Umbilical cord (tissue), 2 donors: ENCODE results near the gene TMEM242. TPM values are rescaled to one million over a fixed set of nuclear protein-coding genes. Genes with fewer than 3 reads are reported as not detected.
A peak's percentile ranks its signal among the peaks of the same experiment; 100 is the strongest.

Experiments used
- DNase-seq: peaks from one replicate; pipeline ENCODE4 v3.0.0-alpha.2; 2015; ENCODE audit warnings: low spot score
- total RNA-seq: library from RNA; depleted of rRNA; stranded (reverse); fragments of >200 nt; gene quantifications from one replicate; pipeline ENCODE4 v1.2.3, GENCODE V29; 2014; ENCODE audit warnings: low replicate concordance; ENCODE audit not compliant: insufficient read depth

TMEM242 gene
- total RNA-seq, 1 donor from 2014 or later = 4.8 TPM

- no peak for DNase-seq
These were observed 51.4 kb downstream of the TMEM242 start for GRCh38 chr6:157271911-157272310.

- DNase-seq = no peak
These were observed 51.9 kb downstream of the TMEM242 start for GRCh38 chr6:157271441-157271840.

GRCh38 chr6:157270916-157271315 is 52.4 kb downstream of the TMEM242 start:
- no peak for DNase-seq

GRCh38 chr6:157270308-157270707 is 53.0 kb downstream of the TMEM242 start:
- no peak for DNase-seq

GRCh38 chr6:157269261-157269794 is 54.0 kb downstream of the TMEM242 start:
- DNase-seq = peak; percentile 85

- DNase-seq = no peak
These were observed 54.5 kb downstream of the TMEM242 start for GRCh38 chr6:157268835-157269234.

- no peak for DNase-seq
These were observed 54.9 kb downstream of the TMEM242 start for GRCh38 chr6:157268396-157268795.

- DNase-seq = no peak
These were observed 55.7 kb downstream of the TMEM242 start for GRCh38 chr6:157267654-157268053.

- DNase-seq = no peak
These were observed 56.2 kb downstream of the TMEM242 start for GRCh38 chr6:157267109-157267611.

- no peak for DNase-seq
These were observed 56.8 kb downstream of the TMEM242 start for GRCh38 chr6:157266274-157267101.

- no peak for DNase-seq
These were observed 57.7 kb downstream of the TMEM242 start for GRCh38 chr6:157265635-157266034.

- no peak for DNase-seq
These were observed 58.1 kb downstream of the TMEM242 start for GRCh38 chr6:157265186-157265585.

GRCh38 chr6:157264701-157265100 is 58.6 kb downstream of the TMEM242 start:
- DNase-seq = no peak

GRCh38 chr6:157263881-157264397 is 59.4 kb downstream of the TMEM242 start:
- no peak for DNase-seq

GRCh38 chr6:157263146-157263545 is 60.2 kb downstream of the TMEM242 start:
- DNase-seq = no peak

GRCh38 chr6:157261606-157262005 is 61.7 kb downstream of the TMEM242 start:
- no peak for DNase-seq

GRCh38 chr6:157260735-157261410 is 62.4 kb downstream of the TMEM242 start:
- no peak for DNase-seq

GRCh38 chr6:157259443-157259842 is 63.9 kb downstream of the TMEM242 start:
- no peak for DNase-seq

GRCh38 chr6:157258878-157259277 is 64.4 kb downstream of the TMEM242 start:
- DNase-seq = no peak

- DNase-seq = no peak
These were observed 68.2 kb downstream of the TMEM242 start for GRCh38 chr6:157255079-157255478.

GRCh38 chr6:157254538-157254937 is 68.8 kb downstream of the TMEM242 start:
- no peak for DNase-seq

GRCh38 chr6:157253699-157254098 is 69.6 kb downstream of the TMEM242 start:
- DNase-seq = no peak
